Fibroblast of skin of abdomen (primary cell): ENCODE data around the gene TPSAB1. TPM values are rescaled to one million over a fixed set of nuclear protein-coding genes. Genes with fewer than 3 reads are reported as not detected.
"Not testable (repeated sequence)": the region's sequence is repeated elsewhere in the genome, so short reads cannot be mapped to it uniquely, and the experiment has no call there.

Source experiments
- DNase-seq: peaks from one replicate; pipeline ENCODE4 v3.0.0-alpha.2; 2013
- polyA plus RNA-seq, 2 experiments: library from polyadenylated mRNA; unstranded; fragments of 120-200 nt; gene quantifications; one replicate each; pipeline ENCODE4 v1.2.1, GENCODE V29; 2013; ENCODE audit not compliant: insufficient read length in 2 of 2

Gene TPSAB1
- not detected for polyA plus RNA-seq (2013, experiment 1 of 2; ENCODE audit: insufficient read length)
- not detected for polyA plus RNA-seq (2013, experiment 2 of 2; ENCODE audit: insufficient read length)

- DNase-seq, result not testable (repeated sequence)
Observed at GRCh38 chr16:1240436-1240835, at the start of gene TPSAB1. TSS of gene TPSAB1 (plus strand) at chr16:1240705. CDS start at chr16:1240939, 234 bp downstream.

GRCh38 chr16:1190789-1191188 lies 49.7 kb upstream of the TPSAB1 start:
- DNase-seq, result not testable (repeated sequence)

GRCh38 chr16:1192384-1193073 lies 48.0 kb upstream of the TPSAB1 start:
- no peak for DNase-seq

GRCh38 chr16:1193143-1193824 lies 47.2 kb upstream of the TPSAB1 start:
- no peak for DNase-seq

- DNase-seq, result no peak
Observed at GRCh38 chr16:1193825-1194581, 46.5 kb upstream of the TPSAB1 start.

GRCh38 chr16:1194665-1195392 lies 45.7 kb upstream of the TPSAB1 start:
- no peak for DNase-seq

GRCh38 chr16:1195393-1195666 lies 45.2 kb upstream of the TPSAB1 start:
- no peak for DNase-seq

- no peak for DNase-seq
Observed at GRCh38 chr16:1196494-1196893, 44.0 kb upstream of the TPSAB1 start.

- DNase-seq, result no peak
Observed at GRCh38 chr16:1197237-1197866, 43.2 kb upstream of the TPSAB1 start.

- DNase-seq, result no peak
Observed at GRCh38 chr16:1198194-1198593, 42.3 kb upstream of the TPSAB1 start.

- not testable (repeated sequence) for DNase-seq
Observed at GRCh38 chr16:1198671-1199346, 41.7 kb upstream of the TPSAB1 start.

- DNase-seq, result no peak
Observed at GRCh38 chr16:1199347-1200013, 41.0 kb upstream of the TPSAB1 start.

- DNase-seq, result no peak
Observed at GRCh38 chr16:1200014-1200627, 40.4 kb upstream of the TPSAB1 start.

GRCh38 chr16:1201444-1201843 lies 39.1 kb upstream of the TPSAB1 start:
- DNase-seq, result no peak

- no peak for DNase-seq
Observed at GRCh38 chr16:1202274-1202673, 38.2 kb upstream of the TPSAB1 start.

GRCh38 chr16:1204933-1205332 lies 35.6 kb upstream of the TPSAB1 start:
- DNase-seq, result no peak

GRCh38 chr16:1206326-1206725 lies 34.2 kb upstream of the TPSAB1 start:
- DNase-seq, result no peak

GRCh38 chr16:1206786-1207185 lies 33.7 kb upstream of the TPSAB1 start:
- no peak for DNase-seq

- no peak for DNase-seq
Observed at GRCh38 chr16:1208239-1208830, 32.2 kb upstream of the TPSAB1 start.

- DNase-seq, result no peak
Observed at GRCh38 chr16:1209081-1209480, 31.4 kb upstream of the TPSAB1 start.
